ENCODE data around the gene OLFML2A.

The OLFML2A gene

DNA sequence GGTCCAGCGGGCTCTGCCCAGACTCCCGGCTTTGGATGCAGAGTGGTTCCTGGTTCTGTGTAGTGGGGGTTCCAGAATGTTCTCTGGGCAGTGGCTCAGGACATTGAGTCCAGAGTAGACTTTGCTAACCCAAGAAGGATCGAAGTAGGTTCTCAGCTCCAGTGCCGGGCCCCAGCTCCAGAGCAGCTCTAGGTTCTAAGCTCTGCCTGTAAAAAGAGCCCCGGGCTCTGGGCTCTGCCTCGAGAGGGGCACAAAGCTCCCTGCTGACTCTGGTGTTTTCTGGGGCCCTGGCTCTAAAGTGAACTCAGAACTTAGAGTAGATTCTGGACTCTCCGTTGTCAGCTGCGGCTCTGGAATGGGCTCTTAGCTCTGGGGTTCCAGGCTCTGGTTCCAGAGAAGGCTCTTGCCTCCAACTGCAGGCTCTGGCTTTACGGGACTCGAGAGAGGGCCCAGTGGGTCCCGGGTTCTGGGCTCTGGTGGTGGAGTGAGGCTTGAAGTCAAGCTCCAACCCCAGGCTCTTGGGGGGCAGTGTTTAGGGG, 76.7 kb downstream of the OLFML2A start:
- Histone ChIP-seq H3K9ac (ENCODE audit: low read length) (no peak overlapping the region; the same call in 1 of the 2 replicates), H3K4me2 (ENCODE audit: low read length) (peak overlapping the region; percentile 75), H3K79me2 (ENCODE audit: insufficient read depth, low read length) (no peaks in the 10 kb centered on the region), H3K36me3 (ENCODE audit: insufficient read depth, low read length) (peaks cover 27% of the 10 kb centered on the region), H3K27me3 (ENCODE audit: insufficient read depth, low read length) (no peaks in the 10 kb centered on the region; the same call in 1 of the 2 replicates), H3K4me1 (ENCODE audit: insufficient read depth, low read length, severe bottlenecking) (peaks cover 20% of the 10 kb centered on the region), H3K4me3 (ENCODE audit: low read depth, low read length, poor library complexity, severe bottlenecking) (peak overlapping the region; percentile 44), H3K9me2 (ENCODE audit: low read depth, low read length) (no peaks in the 10 kb centered on the region), H3K9me3 (ENCODE audit: low read length) (no peaks in the 10 kb centered on the region), H4K20me1 (ENCODE audit: insufficient read depth, low read length) (no peaks in the 10 kb centered on the region), H3K27ac (ENCODE audit: low read depth, low read length, poor library complexity, severe bottlenecking) (no peak overlapping the region), H2AFZ (ENCODE audit: low read length) (no peak overlapping the region), H3F3A (ENCODE audit: insufficient read depth, low read length) (0 out of 2 replicates have a peak, but pooled peaks cover 9% of the 10 kb centered on the region)
- TF ChIP-seq EZH2 (IDR thresholded peaks at IDR 0.05; ENCODE audit: borderline replicate concordance, low read length), result no peak
- no peak for TF ChIP-seq CTCF (IDR thresholded peaks at IDR 0.05; ENCODE audit: low read length)

GRCh38 chr9:124854161-124854560, 77.2 kb downstream of the OLFML2A start:
- H3K9me3 ChIP-seq (ENCODE audit: low read length), result no peaks in the 10 kb centered on the region
- H3K4me3 ChIP-seq (ENCODE audit: low read depth, low read length, poor library complexity, severe bottlenecking), result no peak overlapping the region
- 0 out of 2 replicates have a peak, but pooled peaks cover 9% of the 10 kb centered on the region for H3F3A ChIP-seq (ENCODE audit: insufficient read depth, low read length)
- peaks cover 32% of the 10 kb centered on the region for H3K36me3 ChIP-seq (ENCODE audit: insufficient read depth, low read length)
- H3K79me2 ChIP-seq (ENCODE audit: insufficient read depth, low read length), result no peaks in the 10 kb centered on the region
- peaks cover 25% of the 10 kb centered on the region for H3K4me1 ChIP-seq (ENCODE audit: insufficient read depth, low read length, severe bottlenecking)
- H3K9ac ChIP-seq (ENCODE audit: low read length), result no peak overlapping the region
- TF ChIP-seq EZH2 (IDR thresholded peaks at IDR 0.05; ENCODE audit: borderline replicate concordance, low read length) (no peak), CTCF (IDR thresholded peaks at IDR 0.05; ENCODE audit: low read length) (no peak)
- no peak overlapping the region for H2AFZ ChIP-seq (ENCODE audit: low read length)
- H3K4me2 ChIP-seq (ENCODE audit: low read length), result no peak overlapping the region
- H3K27me3 ChIP-seq (ENCODE audit: insufficient read depth, low read length), result no peaks in the 10 kb centered on the region; the same call in 1 of the 2 replicates
- H3K9me2 ChIP-seq (ENCODE audit: low read depth, low read length), result no peaks in the 10 kb centered on the region
- H4K20me1 ChIP-seq (ENCODE audit: insufficient read depth, low read length), result no peaks in the 10 kb centered on the region
- H3K27ac ChIP-seq (ENCODE audit: low read depth, low read length, poor library complexity, severe bottlenecking), result no peak overlapping the region

GRCh38 chr9:124854822-124855221, 77.9 kb downstream of the OLFML2A start:
- H3F3A ChIP-seq (ENCODE audit: insufficient read depth, low read length), result 0 out of 2 replicates have a peak, but pooled peaks cover 13% of the 10 kb centered on the region

More at GRCh38 chr9:124854822-124855221, 77.9 kb downstream of the OLFML2A start:
- no peaks in the 10 kb centered on the region for H3K9me3 ChIP-seq (ENCODE audit: low read length)
- H3K27me3 ChIP-seq (ENCODE audit: insufficient read depth, low read length), result no peaks in the 10 kb centered on the region; the same call in 1 of the 2 replicates
- no peaks in the 10 kb centered on the region for H4K20me1 ChIP-seq (ENCODE audit: insufficient read depth, low read length)
- H2AFZ ChIP-seq (ENCODE audit: low read length), result no peak overlapping the region
- H3K36me3 ChIP-seq (ENCODE audit: insufficient read depth, low read length), result peaks cover 38% of the 10 kb centered on the region
- no peaks in the 10 kb centered on the region for H3K79me2 ChIP-seq (ENCODE audit: insufficient read depth, low read length)
- TF ChIP-seq CTCF (IDR thresholded peaks at IDR 0.05; ENCODE audit: low read length), result no peak
- TF ChIP-seq EZH2 (IDR thresholded peaks at IDR 0.05; ENCODE audit: borderline replicate concordance, low read length), result no peak
- H3K9ac ChIP-seq (ENCODE audit: low read length), result no peak overlapping the region
- H3K9me2 ChIP-seq (ENCODE audit: low read depth, low read length), result no peaks in the 10 kb centered on the region
- peaks cover 31% of the 10 kb centered on the region for H3K4me1 ChIP-seq (ENCODE audit: insufficient read depth, low read length, severe bottlenecking)
- H3K27ac ChIP-seq (ENCODE audit: low read depth, low read length, poor library complexity, severe bottlenecking), result peak overlapping the region; percentile 33
- no peak overlapping the region for H3K4me3 ChIP-seq (ENCODE audit: low read depth, low read length, poor library complexity, severe bottlenecking)
- no peak overlapping the region for H3K4me2 ChIP-seq (ENCODE audit: low read length)

Measured in OCI-LY1 (cell line).